HEK293T (cell line): ENCODE data around the gene SATB2.

Experiments
- CTCF ChIA-PET: fragments of 350-600 bp; formaldehyde crosslinking; extraction: SDS; loops from one replicate; lab custom pipeline; 2021; ENCODE audit warnings: antibody characterized with exemption, inconsistent platforms; lab: Yijun Ruan, JAX
- POLR2A ChIA-PET: fragments of 350-600 bp; formaldehyde crosslinking; extraction: SDS; loops from one replicate; lab custom pipeline; 2020; ENCODE audit warnings: antibody characterized with exemption, inconsistent platforms; lab: Yijun Ruan, JAX
- DNase-seq: peaks from one replicate; pipeline ENCODE4 v3.0.0; 2012; ENCODE audit warnings: mixed read lengths; ENCODE audit errors: extremely low spot score
- ARNT ChIP-seq: fragments of 450-650 bp; IDR thresholded peaks from 2 replicates; pipeline ENCODE4 v1.6.1; 2017; ENCODE audit warnings: mild to moderate bottlenecking
- BHLHE40 ChIP-seq: fragments of 450-650 bp; IDR thresholded peaks from 2 replicates; pipeline ENCODE4 v1.6.1; 2016; ENCODE audit warnings: mild to moderate bottlenecking, moderate library complexity, borderline replicate concordance
- CTBP1 ChIP-seq: fragments of 450-650 bp; IDR thresholded peaks from 2 replicates; pipeline ENCODE4 v1.6.1; 2016; ENCODE audit warnings: borderline replicate concordance
- ELF4 ChIP-seq: fragments of 450-650 bp; IDR thresholded peaks from 2 replicates; pipeline ENCODE4 v1.6.1; 2017; ENCODE audit warnings: antibody characterized with exemption
- FOXA1 ChIP-seq: fragments of 450-650 bp; IDR thresholded peaks from 2 replicates; pipeline ENCODE4 v1.6.1; 2016; ENCODE audit warnings: mild to moderate bottlenecking
- FOXK2 ChIP-seq: fragments of 450-650 bp; IDR thresholded peaks from 2 replicates; pipeline ENCODE4 v1.6.1; 2016; ENCODE audit warnings: mild to moderate bottlenecking
- FOXM1 ChIP-seq: fragments of 450-650 bp; IDR thresholded peaks from 2 replicates; pipeline ENCODE4 v1.6.1; 2017; ENCODE audit warnings: mild to moderate bottlenecking, borderline replicate concordance
- HDGF ChIP-seq: fragments of 450-650 bp; IDR thresholded peaks from 2 replicates; pipeline ENCODE4 v1.6.1; 2017; ENCODE audit warnings: antibody characterized with exemption, borderline replicate concordance
- L3MBTL2 ChIP-seq: fragments of 450-650 bp; conservative IDR thresholded peaks from 2 replicates; pipeline ENCODE4 v1.6.1; 2016; ENCODE audit warnings: mild to moderate bottlenecking
- LEF1 ChIP-seq: fragments of 450-650 bp; IDR thresholded peaks from 2 replicates; pipeline ENCODE4 v1.6.1; 2017; ENCODE audit warnings: mild to moderate bottlenecking, borderline replicate concordance
- NFRKB ChIP-seq: fragments of 450-650 bp; IDR thresholded peaks from 2 replicates; pipeline ENCODE4 v1.6.1; 2016; ENCODE audit warnings: mild to moderate bottlenecking, moderate library complexity
- PKNOX1 ChIP-seq: fragments of 450-650 bp; IDR thresholded peaks from 2 replicates; pipeline ENCODE4 v1.6.1; 2016
- SP1 ChIP-seq: fragments of 450-650 bp; IDR thresholded peaks from 2 replicates; pipeline ENCODE4 v1.6.1; 2017
- SUZ12 ChIP-seq: fragments of 450-650 bp; IDR thresholded peaks from 2 replicates; pipeline ENCODE4 v1.6.1; 2016; ENCODE audit warnings: mild to moderate bottlenecking
- TARDBP ChIP-seq: fragments of 450-650 bp; IDR thresholded peaks from 2 replicates; pipeline ENCODE4 v1.6.1; 2016
- ZNF384 ChIP-seq: fragments of 450-650 bp; IDR thresholded peaks from 2 replicates; pipeline ENCODE4 v1.6.1; 2016

Gene SATB2

GRCh38 chr2:199219551-199219950, 238.2 kb downstream of the SATB2 start:
- TF ChIP-seq SUZ12 = no peak
- no peak for TF ChIP-seq NFRKB
- no peak for TF ChIP-seq BHLHE40
- TF ChIP-seq ARNT = no peak
- no peak for TF ChIP-seq FOXM1
- TF ChIP-seq HDGF = no peak
- no peak for TF ChIP-seq L3MBTL2
- no peak for TF ChIP-seq SP1
- TF ChIP-seq PKNOX1 = no peak
- no peak for TF ChIP-seq ELF4
- no peak for TF ChIP-seq TARDBP
- no peak for TF ChIP-seq CTBP1
- TF ChIP-seq FOXK2 = no peak
- TF ChIP-seq ZNF384 = no peak
- TF ChIP-seq LEF1 = no peak
- TF ChIP-seq FOXA1 = no peak
- no peak for DNase-seq
- ChIA-PET CTCF (no interaction called here), POLR2A (no interaction called here)
